Stimulated activated CD4-positive, alpha-beta T cell treated with anti-CD3 and anti-CD28 coated beads, Interleukin-15, amount 100 ng/mL, for 1 hour (primary cell): ENCODE results near the gene RELT.

ENCODE experiments used
- DNase-seq, 2 donors: peaks; one replicate each; pipeline ENCODE4 v3.0.0-alpha.2; 2020; ENCODE audit warnings: low read depth in 1 of 2, low spot score in 1 of 2

RELT gene

DNA sequence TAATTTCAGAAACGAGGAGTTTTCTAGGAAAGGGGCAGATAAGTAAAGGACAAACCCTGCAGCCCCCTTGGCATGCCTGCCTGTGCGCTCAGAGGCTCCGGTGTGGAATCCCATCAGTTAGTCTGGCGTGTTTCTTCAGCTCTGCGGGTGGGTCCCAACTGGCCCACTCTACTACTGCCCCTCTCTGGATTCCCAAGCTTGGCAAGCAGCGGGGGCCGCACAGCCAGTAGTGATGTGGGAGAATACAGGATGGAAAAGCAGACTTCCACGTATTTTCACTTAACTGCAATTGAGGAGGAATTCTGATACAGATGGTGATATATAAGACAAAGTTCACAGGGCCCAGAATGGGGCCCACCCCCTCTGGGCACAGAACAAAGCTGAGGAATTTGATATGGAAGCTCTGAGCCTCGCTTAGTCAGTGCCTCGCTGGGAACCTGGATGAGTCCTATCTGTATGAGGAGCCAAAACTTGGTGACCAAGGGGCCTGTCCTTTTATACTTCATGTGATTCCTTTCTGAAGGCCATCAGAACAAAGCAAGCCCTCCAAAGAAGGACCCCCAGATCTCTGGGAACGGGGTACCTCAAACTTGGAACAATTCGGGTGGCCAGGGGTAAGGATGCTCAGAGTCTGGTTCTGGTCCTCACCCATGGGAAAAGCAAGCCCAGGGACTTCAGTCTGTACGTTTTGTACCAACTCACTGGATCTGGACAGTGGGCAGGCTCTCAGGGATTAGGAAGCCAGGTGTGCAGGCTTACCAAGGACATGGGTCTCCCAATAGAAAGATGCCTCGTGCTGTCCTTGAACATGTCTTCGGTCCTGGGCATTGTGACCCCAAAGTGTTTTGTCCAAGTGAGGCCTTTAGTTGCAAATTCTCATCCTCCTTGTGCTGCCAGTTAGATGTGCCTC lies 26.0 kb downstream of the RELT start:
- DNase-seq, result no peak

DNA sequence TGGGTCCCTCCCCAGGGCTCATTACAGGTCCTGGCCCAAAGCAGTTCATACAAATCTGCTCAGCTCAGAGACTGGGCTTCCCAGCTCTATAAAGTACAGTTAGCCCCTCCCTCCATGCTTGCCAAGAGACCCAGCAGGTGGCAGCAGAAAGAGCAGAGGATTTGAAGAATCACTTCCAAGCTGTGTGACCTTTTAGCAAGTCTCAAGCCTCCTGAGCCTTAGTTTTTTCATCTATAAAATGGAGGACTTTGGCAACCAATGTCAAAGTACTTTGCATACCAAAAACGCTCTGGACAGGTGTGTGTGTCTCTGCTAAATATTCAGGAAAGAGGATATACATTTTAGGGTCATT lies 26.6 kb downstream of the RELT start:
- no peak for DNase-seq

DNA sequence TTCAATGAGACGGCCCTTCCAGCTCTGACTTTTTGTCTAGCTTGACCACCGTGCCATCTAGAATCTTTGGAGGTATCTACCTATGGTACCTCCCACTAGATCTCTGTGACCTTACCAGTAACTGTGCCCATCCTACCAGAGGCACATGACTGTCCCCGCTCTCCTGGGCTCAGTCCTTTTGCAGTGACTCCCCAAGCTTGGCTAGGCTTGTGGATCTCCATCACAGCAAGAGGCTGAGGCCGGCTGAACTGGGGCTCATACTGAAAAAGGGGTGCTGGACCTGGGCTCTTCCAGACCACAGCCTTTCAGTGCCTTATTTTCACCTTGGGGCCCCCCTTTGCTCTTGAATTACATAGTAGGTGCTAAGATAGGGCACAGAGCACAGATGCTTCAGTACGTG lies 27.3 kb downstream of the RELT start:
- no peak for DNase-seq

DNA sequence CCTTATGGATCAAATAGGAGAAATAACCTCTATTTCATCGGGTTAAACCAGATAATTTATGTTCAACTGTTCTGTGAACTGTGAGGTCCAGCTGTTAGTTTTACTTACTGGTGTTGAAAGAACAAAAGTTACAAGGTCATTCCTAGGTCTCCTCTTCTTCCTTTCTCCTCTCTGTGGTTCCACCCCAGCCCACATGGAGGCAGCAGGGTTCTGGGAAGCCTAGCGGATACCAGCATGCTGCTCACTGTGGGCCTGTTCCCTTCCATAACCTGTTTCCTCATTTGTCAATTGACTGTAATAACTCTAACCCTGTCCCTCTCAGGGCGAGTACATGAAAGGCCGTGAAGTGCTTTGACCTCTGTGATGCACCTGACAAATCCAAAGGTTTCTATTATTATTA lies 27.8 kb downstream of the RELT start:
- DNase-seq, result no peak

DNA sequence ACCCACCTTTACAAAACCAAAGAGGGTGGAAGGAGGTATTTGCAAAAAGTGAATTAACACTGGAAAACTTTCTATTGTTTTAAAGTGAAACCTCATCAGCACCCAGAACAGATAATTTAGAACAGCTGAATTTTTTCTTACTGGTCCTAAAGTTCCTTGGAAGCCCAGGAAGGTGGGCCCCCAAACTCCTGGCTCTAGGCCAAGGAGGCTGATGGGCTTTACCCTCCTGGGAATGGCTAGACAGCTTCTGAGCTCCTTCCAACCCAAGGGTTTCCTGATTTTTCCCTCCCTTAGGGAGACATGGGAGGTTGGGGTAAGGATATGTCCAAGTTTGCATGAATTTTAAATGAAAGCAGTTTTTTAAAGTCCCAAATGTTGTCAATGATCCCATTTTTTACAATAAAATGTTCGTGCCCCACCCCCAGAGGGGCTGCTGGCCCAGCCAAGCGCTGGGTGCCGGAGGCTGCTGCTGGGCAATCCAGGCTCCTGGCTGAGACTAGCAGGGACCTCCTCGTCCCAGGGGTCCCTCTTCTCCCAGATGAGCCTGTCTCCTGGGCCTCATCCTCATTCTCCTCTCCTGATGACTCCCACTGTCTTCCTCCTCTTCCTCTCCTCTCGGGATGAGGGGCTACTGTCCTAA lies 28.4 kb downstream of the RELT start:
- DNase-seq, result no peak

DNA sequence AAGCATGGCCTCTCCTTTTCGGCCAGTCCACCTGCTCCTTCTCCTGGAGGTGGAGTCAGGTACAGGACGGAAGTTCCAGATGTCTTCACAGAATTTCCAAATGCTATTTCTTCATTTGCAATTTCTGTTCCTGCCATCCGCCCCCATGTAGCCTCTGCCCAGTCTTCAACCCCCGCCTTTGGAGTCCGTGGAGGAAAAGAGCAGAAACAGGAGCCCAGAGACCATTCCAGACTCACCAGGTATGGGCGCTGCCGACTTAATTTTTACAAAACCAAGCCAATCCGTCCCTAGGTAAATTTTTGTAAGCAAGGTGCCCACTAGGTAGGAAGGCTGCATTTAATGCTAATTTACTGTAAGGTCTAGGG lies 28.9 kb downstream of the RELT start:
- no peak for DNase-seq

DNA sequence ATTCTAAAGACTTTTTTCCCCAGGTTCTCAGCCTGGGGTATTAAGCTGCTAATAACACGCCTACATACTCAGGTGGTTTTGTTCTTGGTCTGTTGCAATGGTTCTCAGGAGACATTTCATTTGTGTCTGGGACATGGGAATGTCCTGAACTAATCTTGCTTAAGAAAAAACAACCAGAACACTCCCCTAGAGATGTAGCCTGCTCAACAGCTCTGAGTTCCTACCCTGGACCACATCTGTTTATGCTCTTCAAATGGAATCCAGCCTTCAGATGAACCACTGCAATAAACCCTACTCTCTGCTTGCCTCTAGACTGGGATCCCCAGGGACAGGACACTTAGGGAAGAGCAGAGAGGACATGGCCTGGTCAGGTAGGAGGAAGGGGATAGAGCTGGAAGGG lies 29.9 kb downstream of the RELT start:
- DNase-seq, result no peak

DNA sequence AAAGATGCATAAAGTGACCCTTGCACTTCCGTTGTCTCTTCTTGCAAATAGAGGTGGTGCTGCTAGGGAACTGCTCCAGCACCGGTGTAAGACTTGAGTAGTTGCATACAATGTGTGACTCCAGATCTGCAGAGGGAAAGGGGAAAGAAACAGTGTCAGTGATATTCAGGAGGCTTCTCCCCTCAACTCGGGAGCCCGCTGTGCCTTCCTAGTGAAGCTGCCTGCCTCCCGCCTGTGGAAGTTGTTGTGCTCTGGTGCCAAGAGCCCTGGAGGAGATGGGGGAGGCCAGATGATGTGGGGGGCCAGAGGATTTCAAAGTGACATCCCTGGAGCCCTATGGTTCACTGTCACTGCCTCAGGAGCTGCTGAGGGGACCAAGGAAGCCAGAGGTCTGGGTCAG lies 30.4 kb downstream of the RELT start:
- DNase-seq, result no peak

DNA sequence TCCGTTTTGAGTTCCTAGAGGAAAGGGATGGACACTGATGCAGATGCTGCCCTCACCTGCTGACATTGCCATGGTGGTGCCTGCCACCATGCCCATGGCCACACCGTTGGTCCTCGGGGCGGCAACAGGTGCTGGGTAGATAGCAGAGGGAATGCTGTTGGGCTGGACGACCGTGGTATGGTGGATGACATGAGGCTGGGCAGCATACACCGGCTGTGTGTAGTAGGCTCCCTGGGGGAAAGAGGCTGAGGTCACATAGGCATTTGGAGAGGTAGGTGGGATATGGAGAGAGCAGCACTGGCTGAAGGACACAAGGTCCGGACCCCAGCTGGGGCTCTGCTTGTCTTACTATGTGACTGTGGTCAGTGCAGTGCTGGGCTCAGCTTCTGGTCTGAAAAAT lies 33.2 kb downstream of the RELT start:
- DNase-seq, result no peak

DNA sequence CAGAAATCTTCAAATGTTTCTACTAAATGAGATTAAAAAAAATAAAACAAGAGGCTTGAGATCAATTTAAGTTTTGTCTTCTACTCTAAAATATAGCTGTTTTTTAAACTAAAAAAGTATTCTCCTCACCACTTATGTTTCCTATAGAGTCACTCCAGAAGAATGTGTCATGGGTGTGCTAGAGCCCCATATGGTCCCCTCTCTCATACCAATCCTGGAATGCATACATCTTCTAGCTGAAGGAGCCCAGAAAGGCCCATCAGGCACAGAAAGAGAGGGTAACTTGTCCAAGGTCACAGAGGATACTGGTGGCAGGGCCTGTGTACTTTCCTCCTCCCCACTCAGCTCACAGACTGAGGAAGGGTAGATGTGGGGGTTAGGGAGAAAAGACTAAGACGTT lies 34.4 kb downstream of the RELT start:
- DNase-seq, result no peak

DNA sequence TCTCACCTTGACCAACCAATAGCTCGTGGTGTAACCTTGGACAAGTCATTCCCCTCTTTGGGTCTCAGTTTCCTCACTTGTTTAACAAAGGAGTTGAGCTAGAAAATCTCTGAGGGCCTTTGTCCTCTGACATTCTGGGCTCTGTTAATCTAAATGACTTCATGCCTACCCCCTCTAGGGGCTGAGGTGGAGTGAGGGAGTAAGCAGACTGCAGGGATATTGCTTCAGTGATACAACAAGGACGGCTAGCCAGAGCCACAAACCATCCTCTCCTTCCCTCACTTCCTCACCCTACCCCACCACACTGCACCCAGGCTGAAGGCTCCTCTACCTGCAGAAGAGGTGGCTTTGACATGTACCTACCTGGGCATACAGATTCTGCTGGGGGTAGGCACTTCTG lies 34.8 kb downstream of the RELT start:
- DNase-seq, result no peak

DNA sequence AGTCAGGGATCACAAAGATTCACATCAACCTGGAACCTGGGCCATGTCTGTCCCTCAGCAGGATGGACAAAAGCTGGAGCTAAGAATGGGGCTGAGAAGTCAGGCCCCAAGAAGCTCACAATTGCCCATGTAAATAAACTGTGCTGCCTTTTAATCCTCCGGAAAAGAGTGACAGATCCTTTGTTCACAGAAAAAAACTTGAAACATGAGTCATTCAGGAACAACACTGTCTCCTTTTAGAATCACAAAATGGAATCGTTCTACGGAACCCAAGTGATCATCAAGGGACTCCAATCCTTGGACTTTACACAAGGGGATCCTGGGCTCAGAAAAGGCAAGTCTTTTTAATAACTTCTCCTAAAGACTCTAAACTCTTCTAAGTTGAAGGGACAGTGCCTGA lies 36.1 kb downstream of the RELT start:
- no peak for DNase-seq

DNA sequence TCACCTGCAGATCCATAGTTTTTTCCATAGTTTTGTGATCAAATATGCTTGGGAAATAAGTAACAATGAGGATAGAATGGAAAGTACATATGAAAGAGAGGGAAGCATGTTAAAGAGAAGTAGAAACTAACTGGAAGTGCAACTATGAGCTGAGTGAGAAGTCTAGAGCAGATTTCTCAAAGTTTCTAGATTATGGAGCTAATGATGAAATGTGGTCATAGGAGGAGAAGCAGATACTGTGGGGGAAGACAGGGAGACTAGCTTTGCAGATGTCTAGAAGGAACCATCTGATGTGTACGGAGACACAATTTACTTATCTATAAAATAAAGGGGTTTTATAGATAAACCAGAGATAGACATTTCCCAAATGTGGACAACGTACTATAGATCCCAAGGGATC lies 37.1 kb downstream of the RELT start:
- no peak for DNase-seq

DNA sequence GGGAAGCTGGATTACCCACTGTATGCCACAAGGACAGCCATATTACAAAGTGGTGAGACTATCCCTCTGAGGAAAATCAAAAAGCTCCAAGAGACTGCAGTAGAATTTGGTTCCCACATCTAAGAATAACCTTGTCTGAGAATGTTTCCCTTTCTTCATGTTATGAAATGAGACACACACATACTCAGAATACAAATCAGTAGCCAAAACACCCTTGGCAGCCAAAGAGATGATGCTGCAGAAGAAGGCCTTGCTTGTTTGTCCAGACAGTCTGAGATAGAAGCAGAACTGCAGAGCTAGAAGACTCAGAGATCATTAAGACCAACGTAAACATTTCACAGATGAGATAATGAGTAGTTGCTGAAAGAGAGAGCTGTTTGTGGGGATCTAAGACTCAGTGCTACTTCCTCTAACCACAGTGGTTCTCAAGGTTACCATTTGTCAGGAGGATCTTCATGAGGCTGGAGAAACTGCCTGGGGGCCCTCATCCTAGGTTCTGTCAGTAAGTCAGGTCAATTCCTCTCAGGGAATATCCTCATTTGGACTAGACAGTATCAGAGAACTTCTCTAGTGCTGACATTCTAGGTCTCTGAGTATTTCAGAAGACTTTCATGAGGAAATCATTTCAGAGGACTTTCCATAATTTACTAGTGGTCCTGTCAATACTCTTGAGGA lies 38.9 kb downstream of the RELT start:
- no peak for DNase-seq

DNA sequence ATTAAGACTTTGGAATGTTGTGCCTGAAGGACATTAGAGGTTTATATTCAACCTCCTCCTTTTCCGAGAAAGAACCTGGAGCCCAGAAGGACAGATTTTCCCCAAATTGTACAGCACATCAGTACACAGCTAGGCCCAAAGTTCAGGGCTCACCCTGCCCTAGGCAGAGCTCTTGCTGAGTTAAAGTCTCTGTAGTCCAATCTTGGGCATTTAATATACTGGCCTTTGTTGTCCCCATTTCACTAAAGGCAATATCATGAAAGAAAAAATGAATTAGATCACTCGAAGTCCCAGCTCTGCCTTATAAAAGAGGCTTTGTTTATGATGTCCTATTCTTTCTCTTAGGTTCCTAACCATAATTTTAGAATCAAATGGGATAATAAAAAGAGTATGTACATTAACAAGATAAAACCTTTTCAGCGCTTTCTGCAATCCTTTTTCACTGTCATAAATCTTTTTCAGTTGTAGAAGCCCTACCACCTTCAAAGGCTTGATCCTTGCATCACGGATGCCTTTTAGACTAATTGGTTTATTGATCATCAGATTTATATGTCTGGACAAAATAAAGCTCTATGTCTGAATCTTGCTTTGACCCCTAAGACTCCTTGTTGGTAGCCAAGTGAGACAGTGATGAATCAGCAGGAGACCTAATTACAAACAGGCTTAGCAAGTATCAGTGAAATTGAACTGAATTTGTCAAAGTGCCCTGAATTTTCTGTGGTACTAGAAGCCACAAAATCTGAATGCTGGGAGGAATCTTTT lies 39.8 kb downstream of the RELT start:
- no peak for DNase-seq

DNA sequence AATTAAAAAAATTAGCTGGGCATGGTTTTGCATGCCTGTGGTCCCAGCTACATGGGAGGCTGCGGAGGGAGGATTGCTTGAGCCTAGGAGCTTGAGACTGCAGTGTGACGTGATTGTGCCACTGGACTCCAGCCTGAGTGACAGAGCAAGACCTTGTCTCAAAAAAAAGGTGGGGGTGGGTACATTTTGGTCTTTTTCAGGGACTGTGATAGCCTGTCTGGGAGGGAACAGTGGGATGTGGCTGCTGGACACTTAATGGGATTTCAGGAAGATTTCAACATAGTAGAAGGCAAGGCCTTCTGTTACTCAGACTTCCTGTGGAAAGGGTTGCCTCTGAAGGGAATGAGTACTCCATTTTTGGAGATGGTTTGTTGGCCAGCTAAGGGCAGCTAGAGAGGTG lies 40.6 kb downstream of the RELT start:
- DNase-seq, result no peak

DNA sequence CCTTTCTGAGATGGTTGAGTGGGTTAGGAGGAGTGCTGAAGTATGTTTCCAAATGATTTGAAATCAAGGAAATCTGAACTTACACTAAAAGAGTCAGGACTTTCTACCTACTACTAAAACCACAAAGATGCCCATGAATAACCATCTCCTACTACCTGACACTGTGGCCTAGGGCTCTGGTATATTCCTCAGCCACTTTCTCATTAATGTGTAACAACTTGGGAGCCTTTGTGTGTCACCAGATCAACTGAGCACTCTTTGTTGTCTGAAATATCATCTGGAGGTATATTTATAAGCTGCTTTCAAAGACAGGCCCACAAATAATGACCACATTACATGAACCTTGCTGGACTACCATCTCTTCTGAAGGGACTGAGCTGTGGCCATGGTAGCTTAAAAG lies 43.9 kb downstream of the RELT start:
- DNase-seq, result no peak

DNA sequence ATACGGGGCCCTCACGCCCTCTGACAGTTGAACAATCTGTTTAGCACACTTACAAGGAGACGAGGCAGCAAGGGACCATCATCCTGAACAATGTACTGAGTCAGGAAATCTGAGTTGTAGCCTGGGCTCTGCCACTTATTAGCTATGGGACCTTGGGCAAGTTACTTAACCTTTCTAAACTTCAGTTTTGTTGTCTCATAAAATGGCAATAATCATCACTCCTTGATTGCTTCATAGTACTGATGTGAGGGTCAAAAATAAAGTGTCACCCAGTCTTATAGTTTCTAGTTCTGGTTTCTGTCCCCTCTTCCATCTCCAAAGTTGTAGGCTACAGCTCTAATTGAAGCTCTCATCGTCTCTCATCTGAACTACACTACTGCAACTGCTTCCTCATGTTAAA lies 46.7 kb downstream of the RELT start:
- DNase-seq, result no peak

DNA sequence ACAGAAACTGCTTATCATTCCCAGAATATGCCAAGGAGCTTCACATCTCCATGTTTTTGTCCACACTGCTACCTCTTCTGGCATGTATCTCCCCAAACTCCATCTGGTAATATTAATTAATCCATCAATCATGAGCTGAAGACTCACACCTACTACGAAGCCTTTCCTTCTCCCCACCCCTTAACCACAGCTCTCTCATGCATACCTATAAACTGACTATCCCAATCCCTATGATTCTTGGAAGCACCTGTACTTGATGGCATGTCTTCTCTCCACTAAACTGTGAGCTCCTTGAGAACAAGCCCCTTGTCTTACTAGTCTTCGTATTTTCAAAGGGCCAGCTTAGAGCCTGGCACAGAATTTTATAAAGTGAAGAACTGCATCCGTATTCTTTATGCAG lies 47.3 kb downstream of the RELT start:
- no peak for DNase-seq

DNA sequence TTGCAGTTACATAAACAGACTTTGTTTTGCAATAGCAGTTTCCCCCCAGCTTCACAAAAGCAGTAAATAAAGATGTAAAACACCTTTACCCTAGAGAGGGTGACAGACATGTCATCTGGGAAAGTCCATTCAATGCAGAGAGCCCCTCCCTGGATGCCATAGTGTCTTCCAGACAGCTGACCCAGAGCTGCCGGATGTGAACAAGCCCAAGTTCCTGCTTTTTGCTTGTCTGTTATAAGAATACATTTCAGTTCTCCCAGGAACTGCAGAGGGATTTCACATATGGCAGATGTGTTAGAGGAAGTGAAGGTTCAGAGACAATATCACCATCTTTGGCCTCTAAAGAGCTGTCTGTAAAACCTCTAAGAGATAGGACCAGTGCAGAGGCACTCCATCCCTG lies 48.9 kb downstream of the RELT start:
- DNase-seq, result no peak

DNA sequence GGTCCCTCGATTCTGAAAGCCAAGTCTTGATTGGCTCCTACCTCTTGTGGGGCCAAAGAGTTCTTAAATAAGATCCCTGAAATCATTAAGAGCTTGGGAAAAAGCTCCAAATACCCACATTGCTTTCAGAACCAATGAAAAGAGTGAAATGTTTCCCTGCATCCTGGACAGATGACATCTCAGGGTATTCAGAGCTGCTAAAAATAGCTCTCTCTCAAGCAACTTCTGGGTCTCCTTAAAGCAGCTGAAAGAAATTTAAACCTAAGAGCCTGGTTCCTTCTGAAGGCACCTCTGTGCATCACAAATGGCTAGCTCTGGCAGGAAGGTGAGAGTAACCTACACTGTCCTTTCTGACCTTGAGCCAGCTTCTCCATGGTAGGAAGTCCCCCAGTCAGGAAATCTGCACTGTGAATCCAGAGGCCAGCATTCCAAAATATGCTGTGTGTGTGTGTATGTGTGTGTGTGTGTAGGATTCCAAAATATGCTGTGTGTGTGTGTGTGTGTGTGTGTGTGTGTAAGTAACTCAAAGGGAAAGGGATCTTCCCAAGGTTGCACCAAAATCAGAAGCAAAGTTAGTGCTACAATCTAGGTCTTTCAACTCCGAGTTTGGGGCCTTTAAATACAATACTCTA lies 50.1 kb downstream of the RELT start:
- DNase-seq, result no peak
